A549 (cell line): ENCODE results near the gene TRIM65. TPM values are rescaled to one million over a fixed set of nuclear protein-coding genes. Genes with fewer than 3 reads are reported as not detected.

ENCODE experiments used
- ATAC-seq, 2 experiments: fragments of 200-7000 bp in 1 of 2; fragments of >200 bp in 1 of 2; cut with Nextera tagmentation in 1 of 2; cut with Tn5 transposase in 1 of 2; 3 replicates each; pipeline versions ENCODE4 v1.8.0 to v1.9.1; 2018 to 2020; ENCODE audit warnings: mild to moderate bottlenecking in 1 of 2, moderate library complexity in 1 of 2
- CTCF ChIA-PET: fragments of 300-600 bp; sonication (Branson Sonifier 250); formaldehyde crosslinking; extraction: SDS; loops from one replicate; lab custom pipeline; 2021; ENCODE audit warnings: antibody characterized with exemption, inconsistent platforms; lab: Yijun Ruan, JAX
- POLR2A ChIA-PET: fragments of 350-600 bp; formaldehyde crosslinking; extraction: SDS; loops from one replicate; lab custom pipeline; 2021; ENCODE audit warnings: antibody characterized with exemption, inconsistent platforms; lab: Yijun Ruan, JAX
- DNase-seq, 2 experiments: peaks; one replicate each; pipeline versions ENCODE4 v3.0.0 to v3.0.0-alpha.2; 2011 to 2016; ENCODE audit warnings: low read depth in 1 of 2, low spot score in 1 of 2
- FAIRE-seq: peaks from 2 replicates; lab custom pipeline; 2011; peaks lifted over from hg19 to GRCh38; lab: Jason Lieb, UNC
- H3K27ac ChIP-seq, 2 experiments: fragments of >200 bp; sonication (Bioruptor Twin); formaldehyde crosslinking; 3 replicates each; pipeline ENCODE4 v1.5.1; 2016 to 2017
- H3K4me1 ChIP-seq: fragments of >200 bp; sonication (Bioruptor Twin); formaldehyde crosslinking; 3 replicates; pipeline ENCODE4 v1.6.1; 2016
- H3K4me2 ChIP-seq: fragments of >200 bp; sonication (Bioruptor Twin); formaldehyde crosslinking; 3 replicates; pipeline ENCODE4 v1.6.1; 2016
- H3K4me3 ChIP-seq: fragments of >200 bp; sonication (Bioruptor Twin); formaldehyde crosslinking; 3 replicates; pipeline ENCODE4 v1.5.1; 2016
- H3K9me3 ChIP-seq: fragments of >200 bp; sonication (Bioruptor Twin); formaldehyde crosslinking; 3 replicates; pipeline ENCODE4 v1.6.1; 2016
- CBX2 ChIP-seq: fragments of 200-600 bp; sonication (generic); IDR thresholded peaks from 2 replicates; pipeline ENCODE4 v1.6.1; 2016; ENCODE audit warnings: low read depth, mild to moderate bottlenecking, borderline replicate concordance
- CEBPB ChIP-seq, 2 experiments: fragments of >200 bp in 1 of 2; sonication (Bioruptor Twin) in 1 of 2; formaldehyde crosslinking in 1 of 2; IDR thresholded peaks; 2 replicates each; pipeline ENCODE4 v1.6.1; 2012 to 2016
- E2F6 ChIP-seq: IDR thresholded peaks from 2 replicates; pipeline ENCODE4 v1.6.1; 2012; ENCODE audit warnings: low read depth, borderline replicate concordance
- EHMT2 ChIP-seq: fragments of 200-600 bp; sonication (generic); IDR thresholded peaks from 2 replicates; pipeline ENCODE4 v1.6.1; 2016; ENCODE audit warnings: antibody characterized with exemption, low read depth, mild to moderate bottlenecking, moderate library complexity
- EP300 ChIP-seq, 2 experiments: fragments of >200 bp; sonication (Bioruptor Twin); formaldehyde crosslinking; IDR thresholded peaks; 2 replicates in 1 of 2; 3 replicates in 1 of 2; pipeline ENCODE4 v1.6.1; 2016 to 2017
- FOSL2 ChIP-seq, 2 experiments: fragments of 450-650 bp in 1 of 2; fragments of >200 bp in 1 of 2; sonication (Bioruptor Twin) in 1 of 2; formaldehyde crosslinking; IDR thresholded peaks; 2 replicates each; pipeline versions ENCODE4 v1.5.0 to v1.6.1; 2016 to 2020; ENCODE audit warnings: mild to moderate bottlenecking in 1 of 2, moderate library complexity in 1 of 2
- FOXS1 ChIP-seq: fragments of 250-450 bp; sonication (Bioruptor Pico); IDR thresholded peaks from 2 replicates; pipeline ENCODE4 v1.5.0; 2020; ENCODE audit warnings: mild to moderate bottlenecking, moderate library complexity
- HES2 ChIP-seq: fragments of >200 bp; sonication (Bioruptor Twin); formaldehyde crosslinking; IDR thresholded peaks from 2 replicates; pipeline ENCODE4 v1.6.1; 2016
- HOXB13 ChIP-seq: fragments of 250-450 bp; sonication (Bioruptor Pico); IDR thresholded peaks from 2 replicates; pipeline ENCODE4 v1.5.0; 2020; ENCODE audit warnings: low read depth, mild to moderate bottlenecking, moderate library complexity
- JUN ChIP-seq, 2 experiments: fragments of >200 bp; sonication (Bioruptor Twin); formaldehyde crosslinking; IDR thresholded peaks; 2 replicates in 1 of 2; 3 replicates in 1 of 2; pipeline ENCODE4 v1.6.1; 2016 to 2017
- JUNB ChIP-seq: fragments of >200 bp; sonication (Bioruptor Twin); formaldehyde crosslinking; IDR thresholded peaks from 2 replicates; pipeline ENCODE4 v1.6.1; 2016
- KDM1A ChIP-seq: fragments of 200-600 bp; sonication (generic); IDR thresholded peaks from 2 replicates; pipeline ENCODE4 v1.6.1; 2016; ENCODE audit warnings: low read depth, mild to moderate bottlenecking
- MAFK ChIP-seq: fragments of 450-650 bp; IDR thresholded peaks from 2 replicates; pipeline ENCODE4 v1.6.1; 2014; ENCODE audit not compliant: partially characterized antibody
- MAX ChIP-seq: IDR thresholded peaks from 2 replicates; pipeline ENCODE4 v1.6.1; 2012
- MYC ChIP-seq: IDR thresholded peaks from 2 replicates; pipeline ENCODE4 v1.6.1; 2012; ENCODE audit warnings: mild to moderate bottlenecking, inconsistent platforms, low read length, improper control_type of control experiment, borderline replicate concordance
- PBX3 ChIP-seq: IDR thresholded peaks from 2 replicates; pipeline ENCODE4 v1.6.1; 2012
- POLR2A ChIP-seq: IDR thresholded peaks from 2 replicates; pipeline ENCODE4 v1.6.1; 2012; ENCODE audit warnings: mild to moderate bottlenecking, low read length
- RAD21 ChIP-seq, 2 experiments: fragments of >200 bp in 1 of 2; sonication (Bioruptor Twin) in 1 of 2; formaldehyde crosslinking in 1 of 2; IDR thresholded peaks in 1 of 2; conservative IDR thresholded peaks in 1 of 2; 2 replicates in 1 of 2; 3 replicates in 1 of 2; pipeline ENCODE4 v1.6.1; 2012 to 2018; ENCODE audit warnings: inconsistent platforms in 1 of 2
- RCOR1 ChIP-seq: fragments of 150-350 bp; IDR thresholded peaks from 2 replicates; pipeline ENCODE4 v1.6.1; 2014; ENCODE audit warnings: antibody characterized with exemption, low read length, low read depth
- RFX5 ChIP-seq: fragments of 450-650 bp; IDR thresholded peaks from 2 replicates; pipeline ENCODE4 v1.7.1; 2014; ENCODE audit warnings: antibody characterized with exemption, mild to moderate bottlenecking, moderate library complexity
- RNF2 ChIP-seq: fragments of 200-600 bp; sonication (generic); IDR thresholded peaks from 2 replicates; pipeline ENCODE4 v1.6.1; 2016; ENCODE audit warnings: low read depth, mild to moderate bottlenecking, antibody characterized with exemption, moderate library complexity, borderline replicate concordance
- TFCP2L1 ChIP-seq: fragments of 250-450 bp; sonication (Bioruptor Pico); IDR thresholded peaks from 2 replicates; pipeline ENCODE4 v1.5.0; 2021; ENCODE audit warnings: mild to moderate bottlenecking
- WGBS: methylation state at CpG from one replicate; pipeline ENCODE4 v1.1.6; 2017; ENCODE audit errors: missing lambda C conversion rate; 5-methylcytosine and 5-hydroxymethylcytosine counted together
- polyA plus RNA-seq, 4 experiments: library from polyadenylated mRNA; depleted of rRNA in 3 of 4; stranded (reverse); fragments of >200 nt; fragmentation: RNase III in 1 of 4; extraction: RNeasy Plus Mini Kit Qiagen cat#74134 plus additional on column Dnase treatment in 1 of 4; gene quantifications; 2 replicates in 3 of 4; 3 replicates in 1 of 4; pipeline ENCODE4 v1.2.3, GENCODE V29; 2011 to 2017
- TF ChIP-seq, protein P1 (sequence below): fragments of 250-450 bp; sonication (Bioruptor Pico); IDR thresholded peaks from 2 replicates; pipeline ENCODE4 v1.5.0; 2020; ENCODE audit warnings: low read depth, mild to moderate bottlenecking, moderate library complexity
- TF ChIP-seq, protein P2 (sequence below): fragments of >200 bp; sonication (Bioruptor Twin); formaldehyde crosslinking; IDR thresholded peaks from 3 replicates; pipeline ENCODE4 v1.6.1; 2016

The TRIM65 gene
- polyA plus RNA-seq, 2 of the 4 experiments (the other 2 are of a cell fraction): 13.5 to 30.2 TPM

GRCh38 chr17:75926456-75926855, 29.7 kb upstream of the TRIM65 start:
- H3K9me3 ChIP-seq: no peaks in the 10 kb centered on the region
- ATAC-seq: no peak
- no peak for DNase-seq
- H3K4me2 ChIP-seq: no peak overlapping the region
- CTCF ChIA-PET: interaction anchor here (1.0 to 6.3 kb wide), 8 partner anchors 10 to 98 kb away, joined by 3 to 37 read pairs (median 11); partner anchors contain the start of genes CDK3, FBF1 and MRPL38
- no peak overlapping the region for H3K4me3 ChIP-seq
- POLR2A ChIA-PET: interaction anchor here (1.4 kb wide), 1 partner anchor 52 kb away, joined by 4 read pairs; the partner anchor contains the start of genes ACOX1 and TEN1
- no peak for FAIRE-seq
- TF ChIP-seq RFX5: no peak
- no peak for TF ChIP-seq MAFK
- TF ChIP-seq EP300 (IDR thresholded peaks at IDR 0.05): no peak
- no peak for TF ChIP-seq RNF2
- TF ChIP-seq, protein P1, sequence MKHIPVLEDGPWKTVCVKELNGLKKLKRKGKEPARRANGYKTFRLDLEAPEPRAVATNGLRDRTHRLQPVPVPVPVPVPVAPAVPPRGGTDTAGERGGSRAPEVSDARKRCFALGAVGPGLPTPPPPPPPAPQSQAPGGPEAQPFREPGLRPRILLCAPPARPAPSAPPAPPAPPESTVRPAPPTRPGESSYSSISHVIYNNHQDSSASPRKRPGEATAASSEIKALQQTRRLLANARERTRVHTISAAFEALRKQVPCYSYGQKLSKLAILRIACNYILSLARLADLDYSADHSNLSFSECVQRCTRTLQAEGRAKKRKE (CRISPR knock-in tag): no peak
- no peak for TF ChIP-seq KDM1A
- no peak for TF ChIP-seq JUNB
- TF ChIP-seq, protein P2, sequence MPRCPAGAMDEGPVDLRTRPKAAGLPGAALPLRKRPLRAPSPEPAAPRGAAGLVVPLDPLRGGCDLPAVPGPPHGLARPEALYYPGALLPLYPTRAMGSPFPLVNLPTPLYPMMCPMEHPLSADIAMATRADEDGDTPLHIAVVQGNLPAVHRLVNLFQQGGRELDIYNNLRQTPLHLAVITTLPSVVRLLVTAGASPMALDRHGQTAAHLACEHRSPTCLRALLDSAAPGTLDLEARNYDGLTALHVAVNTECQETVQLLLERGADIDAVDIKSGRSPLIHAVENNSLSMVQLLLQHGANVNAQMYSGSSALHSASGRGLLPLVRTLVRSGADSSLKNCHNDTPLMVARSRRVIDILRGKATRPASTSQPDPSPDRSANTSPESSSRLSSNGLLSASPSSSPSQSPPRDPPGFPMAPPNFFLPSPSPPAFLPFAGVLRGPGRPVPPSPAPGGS: no peak
- TF ChIP-seq HOXB13 (CRISPR knock-in tag): no peak
- TF ChIP-seq EHMT2: no peak
- no peak for TF ChIP-seq POLR2A
- TF ChIP-seq HES2: no peak
- TF ChIP-seq CBX2: no peak
- no peak overlapping the region for H3K27ac ChIP-seq
- H3K4me1 ChIP-seq: no peaks in the 10 kb centered on the region
- 91% methylated on average over 4 of the region's 4 CpGs for WGBS

DNA sequence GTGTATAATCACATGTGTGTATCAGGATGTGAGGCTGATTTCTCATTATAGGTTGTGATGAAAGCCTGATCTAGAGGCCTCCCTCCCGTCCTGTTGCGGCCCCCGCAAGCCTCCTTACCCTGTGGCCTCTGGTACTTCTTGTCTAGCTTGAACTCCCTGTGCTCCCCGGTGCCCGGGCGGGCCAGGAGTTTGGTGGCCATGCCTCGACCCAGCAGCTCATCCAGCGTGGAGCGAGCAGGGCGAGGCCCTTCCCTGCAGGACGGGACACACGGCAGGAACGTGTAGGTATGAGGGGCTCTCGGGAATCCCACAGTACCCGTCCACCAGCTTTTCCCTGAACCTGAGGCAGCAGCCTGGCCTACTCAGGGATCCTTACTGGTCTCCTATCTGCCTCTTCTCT, 29.2 kb upstream of the TRIM65 start:
- no peaks in the 10 kb centered on the region for H3K9me3 ChIP-seq
- CTCF ChIA-PET: interaction anchor here (0.6 to 6.3 kb wide), 12 partner anchors 9 to 144 kb away, joined by 3 to 37 read pairs (median 6); partner anchors contain the start of genes CDK3, FBF1 and MRPL38
- TF ChIP-seq RAD21 (conservative IDR thresholded peaks at IDR 0.05 in 1 of 2, IDR thresholded peaks at IDR 0.05 in 1 of 2) (no peak), TFCP2L1 (no peak), FOSL2 (IDR thresholded peaks at IDR 0.05) (no peak), FOSL2 (CRISPR knock-in tag; IDR thresholded peaks at IDR 0.05) (no peak), CEBPB (IDR thresholded peaks at IDR 0.05) (no peak), EHMT2 (no peak), RCOR1 (no peak), MAFK (no peak)
- TF ChIP-seq, all 56 proteins: peak for 0
- no peak overlapping the region for H3K4me2 ChIP-seq
- no peaks in the 10 kb centered on the region for H3K4me1 ChIP-seq
- POLR2A ChIA-PET: interaction anchor here (1.1 to 1.4 kb wide), 2 partner anchors 21 to 53 kb away, joined by 3 to 4 read pairs; partner anchors contain the start of genes ACOX1, MRPL38 and TEN1
- WGBS: 93% methylated on average over 15 of the region's 15 CpGs
- no peak overlapping the region for H3K4me3 ChIP-seq
- DNase-seq (no peak), FAIRE-seq (no peak), ATAC-seq (no peak)
- H3K27ac ChIP-seq: no peak overlapping the region

- WGBS: 95% methylated on average over 5 of the region's 11 CpGs
- FAIRE-seq (no peak), ATAC-seq (no peak), DNase-seq (no peak)
- POLR2A ChIA-PET: interaction anchor here (1.1 to 1.4 kb wide), 2 partner anchors 20 to 54 kb away, joined by 3 to 4 read pairs; partner anchors contain the start of genes ACOX1, MRPL38 and TEN1
- CTCF ChIA-PET: interaction anchor here (0.8 to 6.3 kb wide), 10 partner anchors 8 to 85 kb away, joined by 3 to 37 read pairs (median 9); partner anchors contain the start of genes CDK3, FBF1 and MRPL38
- no peaks in the 10 kb centered on the region for H3K4me1 ChIP-seq
- no peak overlapping the region for H3K4me3 ChIP-seq
- no peak overlapping the region for H3K27ac ChIP-seq
- H3K9me3 ChIP-seq: no peaks in the 10 kb centered on the region
- H3K4me2 ChIP-seq: no peak overlapping the region
- TF ChIP-seq PBX3 (no peak), JUN (IDR thresholded peaks at IDR 0.05) (no peak), MAX (no peak), RFX5 (no peak), E2F6 (no peak), FOSL2 (IDR thresholded peaks at IDR 0.05) (no peak), FOSL2 (CRISPR knock-in tag; IDR thresholded peaks at IDR 0.05) (no peak), MYC (no peak), RAD21 (conservative IDR thresholded peaks at IDR 0.05 in 1 of 2, IDR thresholded peaks at IDR 0.05 in 1 of 2) (no peak), EP300 (IDR thresholded peaks at IDR 0.05) (no peak), RNF2 (no peak), CEBPB (IDR thresholded peaks at IDR 0.05) (no peak), FOXS1 (CRISPR knock-in tag) (no peak), EHMT2 (no peak)
- TF ChIP-seq, protein P1 (CRISPR knock-in tag): no peak
These were observed 28.4 kb upstream of the TRIM65 start for GRCh38 chr17:75925103-75925502.
